Thymus (tissue), 11 donors: Measurements from ENCODE around the gene SH3BP2. TPM values are rescaled to one million over a fixed set of nuclear protein-coding genes. Genes with fewer than 3 reads are reported as not detected.

Source experiments
- DNase-seq, 9 donors: peaks; one replicate each; pipeline ENCODE4 v3.0.0-alpha.2; 2013; ENCODE audit warnings: low spot score in 9 of 9, low read depth in 6 of 9, missing footprints in 1 of 9
- H3K27ac ChIP-seq, 2 donors: one replicate each; pipeline ENCODE4 v1.5.1; 2013; ENCODE audit warnings: control low read depth in 1 of 2, low read depth in 1 of 2, low read length in 1 of 2, mild to moderate bottlenecking in 1 of 2, moderate library complexity in 1 of 2
- H3K27me3 ChIP-seq, 2 donors: one replicate each; pipeline ENCODE4 v1.5.1; 2013; ENCODE audit warnings: low read length in 1 of 2; ENCODE audit not compliant: control insufficient read depth in 2 of 2, insufficient read depth in 1 of 2
- H3K36me3 ChIP-seq, 2 donors: one replicate each; pipeline ENCODE4 v1.5.1; 2013; ENCODE audit warnings: low read length in 1 of 2, mild to moderate bottlenecking in 1 of 2, moderate library complexity in 1 of 2; ENCODE audit not compliant: control insufficient read depth in 2 of 2, insufficient read depth in 2 of 2
- H3K4me1 ChIP-seq, 2 donors: one replicate each; pipeline ENCODE4 v1.5.1; 2013; ENCODE audit warnings: low read length in 2 of 2; ENCODE audit not compliant: control insufficient read depth in 2 of 2, insufficient read depth in 2 of 2
- H3K4me3 ChIP-seq, 2 donors: one replicate each; pipeline ENCODE4 v1.5.1; 2013; ENCODE audit warnings: low read length in 2 of 2, control low read depth in 1 of 2, mild to moderate bottlenecking in 1 of 2
- H3K9me3 ChIP-seq, 2 donors: one replicate each; pipeline ENCODE4 v1.5.1; 2013; ENCODE audit warnings: low read length in 1 of 2, mild to moderate bottlenecking in 1 of 2; ENCODE audit not compliant: control insufficient read depth in 2 of 2, insufficient read depth in 1 of 2
- WGBS: extraction: QIAGEN DNeasy Blood & Tissue Kit; methylation state at CpG from one replicate; pipeline ENCODE4 v1.1.7; 2013; 5-methylcytosine and 5-hydroxymethylcytosine counted together
- polyA plus RNA-seq: library from polyadenylated mRNA; stranded (reverse); fragments of 200-250 nt; gene quantifications from one replicate; pipeline ENCODE4 v1.2.3, GENCODE V29; 2013
- total RNA-seq: library from RNA; stranded (reverse); fragments of 120-200 nt; gene quantifications from one replicate; pipeline ENCODE4 v1.2.4, GENCODE V29; 2013
- donor health status: healthy.

SH3BP2 gene
- total and polyA plus RNA-seq, 2 donors = 10.6 to 43.9 TPM

GRCh38 chr4:2750719-2751605 is 41.9 kb upstream of the SH3BP2 start:
- Histone ChIP-seq H3K36me3 (peaks cover 19 to 24% of the 10 kb centered on the region in 2 donors), H3K27ac (no peak overlapping the region), H3K4me3 (no peak overlapping the region), H3K9me3 (no peaks in the 10 kb centered on the region), H3K27me3 (no peaks in the 10 kb centered on the region), H3K4me1 (peaks cover 5 to 23% of the 10 kb centered on the region in 2 donors)
- 97% methylated on average over 19 of the region's 19 CpGs for WGBS
- DNase-seq = no peak

GRCh38 chr4:2753436-2753835 is 39.4 kb upstream of the SH3BP2 start:
- no peak for DNase-seq
- WGBS = 96% methylated on average over 4 of the region's 4 CpGs
- H3K9me3 ChIP-seq = no peaks in the 10 kb centered on the region
- peaks cover 2 to 4% of the 10 kb centered on the region in 2 donors for H3K27me3 ChIP-seq
- H3K36me3 ChIP-seq = peaks cover 0 to 6% of the 10 kb centered on the region in 2 donors
- no peak overlapping the region for H3K27ac ChIP-seq
- peaks cover 8 to 13% of the 10 kb centered on the region in 2 donors for H3K4me1 ChIP-seq
- H3K4me3 ChIP-seq = no peak overlapping the region

GRCh38 chr4:2754848-2755819 is 37.8 kb upstream of the SH3BP2 start:
- Histone ChIP-seq H3K4me1 (peaks cover 8 to 13% of the 10 kb centered on the region in 2 donors), H3K27ac (peak overlapping the region in 1 of 2 donors; percentile 82), H3K36me3 (peaks cover 0 to 6% of the 10 kb centered on the region in 2 donors), H3K9me3 (no peaks in the 10 kb centered on the region), H3K4me3 (peak overlapping the region; percentile 60 to 98), H3K27me3 (peaks cover 2 to 4% of the 10 kb centered on the region in 2 donors)
- DNase-seq = no peak
- 72% methylated on average over 23 of the region's 23 CpGs for WGBS

GRCh38 chr4:2755821-2756690 is 36.8 kb upstream of the SH3BP2 start, which contains the start of gene TNIP2:
TNIP2 (minus strand) TSS chr4:2756336; CDS start chr4:2756289, 47 bp downstream.
- H3K27me3 ChIP-seq = peaks cover 2 to 4% of the 10 kb centered on the region in 2 donors
- H3K27ac ChIP-seq = peak within 1 kb of the TSS in 1 of 2 donors; percentile 82
- WGBS = under 1% methylated on average over 91 of the region's 96 CpGs
- H3K36me3 ChIP-seq = peaks cover 0 to 6% of the 10 kb centered on the region in 2 donors
- no peaks in the 10 kb centered on the region for H3K9me3 ChIP-seq
- peak within 1 kb of the TSS; percentile 60 to 98 for H3K4me3 ChIP-seq
- H3K4me1 ChIP-seq = peaks cover 8 to 13% of the 10 kb centered on the region in 2 donors
- DNase-seq = peak in 8 of 9 donors; percentile 16 to 71 (median 41)

GRCh38 chr4:2756691-2757350 is 36.1 kb upstream of the SH3BP2 start:
- H3K36me3 ChIP-seq = peaks cover 0 to 6% of the 10 kb centered on the region in 2 donors
- H3K4me1 ChIP-seq = peaks cover 8 to 13% of the 10 kb centered on the region in 2 donors
- DNase-seq = peak in 1 of 9 donors; percentile 28
- WGBS = 75% methylated on average over 25 of the region's 25 CpGs
- no peaks in the 10 kb centered on the region for H3K9me3 ChIP-seq
- H3K4me3 ChIP-seq = peak overlapping the region; percentile 39 to 98
- peaks cover 2 to 4% of the 10 kb centered on the region in 2 donors for H3K27me3 ChIP-seq
- peak overlapping the region in 1 of 2 donors; percentile 74 for H3K27ac ChIP-seq

- Histone ChIP-seq H3K36me3 (peaks cover 0 to 6% of the 10 kb centered on the region in 2 donors), H3K27ac (no peak overlapping the region), H3K27me3 (peaks cover 2 to 4% of the 10 kb centered on the region in 2 donors), H3K4me3 (no peak overlapping the region), H3K9me3 (no peaks in the 10 kb centered on the region), H3K4me1 (peaks cover 8 to 13% of the 10 kb centered on the region in 2 donors)
- no peak for DNase-seq
- 97% methylated on average over 3 of the region's 3 CpGs for WGBS
Measured at GRCh38 chr4:2757426-2757825, 35.5 kb upstream of the SH3BP2 start.

- H3K4me3 ChIP-seq = no peak overlapping the region
- H3K4me1 ChIP-seq = peaks cover 8 to 9% of the 10 kb centered on the region in 2 donors
- H3K36me3 ChIP-seq = no peaks in the 10 kb centered on the region
- no peaks in the 10 kb centered on the region for H3K9me3 ChIP-seq
- H3K27me3 ChIP-seq = peaks cover 4 to 15% of the 10 kb centered on the region in 2 donors
- DNase-seq = no peak
- WGBS = 81% methylated on average over 14 of the region's 14 CpGs
- no peak overlapping the region for H3K27ac ChIP-seq
Measured at GRCh38 chr4:2761035-2761923, 31.6 kb upstream of the SH3BP2 start.
